HS-5 (cell line): ENCODE measurements around the gene STK32A.
A peak's percentile ranks its signal among the peaks of the same experiment; 100 is the strongest.
"Not testable (repeated sequence)": the region's sequence is repeated elsewhere in the genome, so short reads cannot be mapped to it uniquely, and the experiment has no call there.

Experiments used
- DNase-seq: peaks from one replicate; pipeline ENCODE4 v3.0.0-alpha.2; 2012; ENCODE audit warnings: low read depth

STK32A gene

DNA sequence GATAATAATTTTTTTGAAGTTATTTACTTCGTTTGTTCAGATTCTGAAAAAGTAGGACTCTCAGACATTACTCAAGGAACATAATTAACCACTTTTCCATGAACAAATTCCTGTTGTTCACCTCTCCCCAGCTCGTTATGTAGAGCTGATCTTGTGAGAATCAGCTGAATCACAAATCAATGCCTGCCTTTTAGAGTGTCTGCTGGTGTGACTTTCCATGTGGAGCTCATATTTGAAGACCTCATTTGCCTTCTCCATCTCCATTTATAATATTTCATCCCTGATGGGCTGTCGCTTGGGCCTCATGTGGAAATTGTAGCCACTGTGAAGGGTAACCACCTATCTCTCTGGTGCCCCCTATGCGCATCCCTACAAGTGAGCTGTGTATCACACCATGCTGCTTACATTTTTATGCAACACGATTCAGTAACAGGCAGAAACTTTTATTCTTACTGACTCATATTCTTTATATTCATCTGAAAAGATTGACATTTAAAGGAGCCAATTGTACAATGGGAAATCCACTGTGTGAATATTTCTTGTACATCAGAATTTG is 111.3 kb downstream of the STK32A start:
- DNase-seq, result no peak

DNA sequence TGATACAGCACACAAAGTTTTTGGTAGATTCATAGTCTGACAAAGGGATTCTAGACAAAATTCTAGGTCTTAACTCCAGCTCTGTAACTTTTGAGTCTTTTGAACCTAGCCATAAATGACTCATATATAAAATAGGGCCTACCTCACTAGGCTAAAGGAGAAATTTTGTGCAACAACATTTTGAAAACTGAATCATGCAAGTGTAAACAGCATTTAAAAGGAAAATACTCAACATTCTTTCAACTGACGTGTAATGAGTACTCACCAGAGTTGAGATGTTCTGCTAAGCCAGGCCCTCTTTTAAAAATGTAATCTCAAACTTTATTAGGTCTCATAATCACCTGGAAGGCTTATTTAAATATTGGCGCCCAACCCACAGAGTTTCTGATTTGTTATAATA is 113.2 kb downstream of the STK32A start:
- peak; percentile 20 for DNase-seq

GRCh38 chr5:147348451-147348850 is 113.6 kb downstream of the STK32A start:
- no peak for DNase-seq

DNA sequence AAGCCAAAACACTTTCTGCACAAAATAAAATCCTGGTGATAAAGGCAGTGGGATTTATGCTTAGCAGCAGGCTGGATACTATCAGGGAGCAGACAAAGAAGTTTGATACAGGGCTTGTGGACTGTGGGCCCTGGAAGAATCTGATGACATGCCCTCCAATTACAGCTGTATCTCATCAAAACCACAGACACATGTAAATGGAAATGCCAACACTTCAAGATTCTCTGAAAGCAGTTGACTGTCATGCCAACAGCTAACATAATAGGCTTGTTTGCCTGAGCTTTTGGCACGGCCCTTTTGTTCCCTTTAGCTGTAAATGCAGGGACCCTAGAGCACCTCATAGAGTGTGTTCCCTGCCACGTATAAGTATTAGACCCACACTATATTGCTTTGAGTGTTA is 114.4 kb downstream of the STK32A start:
- no peak for DNase-seq

DNA sequence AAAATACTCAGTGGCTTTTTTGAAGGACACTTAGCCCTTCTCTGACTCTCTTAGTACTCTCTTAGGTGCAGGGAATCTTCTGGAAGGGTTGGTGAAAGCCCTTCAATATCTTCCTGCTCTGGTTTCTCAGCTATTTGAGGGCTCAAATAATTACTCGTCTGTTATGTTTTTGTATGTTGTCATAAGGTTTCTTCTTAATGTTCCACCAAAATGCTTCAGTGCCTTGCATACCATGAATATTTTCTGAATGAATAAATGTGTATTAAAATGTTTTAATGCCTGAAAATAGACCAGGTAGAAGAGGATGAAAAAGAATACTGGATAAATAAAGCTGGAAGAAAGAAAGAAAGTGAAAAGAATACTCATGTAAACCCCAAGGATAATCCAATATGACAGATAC is 124.3 kb downstream of the STK32A start:
- DNase-seq, result no peak

- DNase-seq, result no peak
These were observed 124.8 kb downstream of the STK32A start for GRCh38 chr5:147359581-147359980.

DNA sequence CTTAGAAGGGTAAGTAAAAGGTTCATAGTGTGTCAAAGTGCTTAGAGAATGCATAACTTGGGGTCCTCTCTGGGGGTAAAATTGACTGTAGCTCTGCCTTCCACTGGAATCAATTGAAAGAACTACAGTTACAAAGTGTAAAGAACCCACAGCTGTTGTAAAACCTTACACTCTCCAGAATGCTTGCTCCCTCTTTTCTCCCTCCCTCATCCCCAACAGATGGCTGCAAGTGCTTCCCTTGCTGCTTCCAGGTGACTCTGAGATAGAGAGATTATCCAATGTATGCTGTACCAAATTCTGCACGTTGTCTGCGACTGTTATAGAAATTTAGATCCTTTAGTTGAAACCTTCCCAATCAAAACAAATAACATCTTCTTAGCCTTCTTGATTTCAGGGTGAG is 126.0 kb downstream of the STK32A start:
- DNase-seq, result no peak

DNA sequence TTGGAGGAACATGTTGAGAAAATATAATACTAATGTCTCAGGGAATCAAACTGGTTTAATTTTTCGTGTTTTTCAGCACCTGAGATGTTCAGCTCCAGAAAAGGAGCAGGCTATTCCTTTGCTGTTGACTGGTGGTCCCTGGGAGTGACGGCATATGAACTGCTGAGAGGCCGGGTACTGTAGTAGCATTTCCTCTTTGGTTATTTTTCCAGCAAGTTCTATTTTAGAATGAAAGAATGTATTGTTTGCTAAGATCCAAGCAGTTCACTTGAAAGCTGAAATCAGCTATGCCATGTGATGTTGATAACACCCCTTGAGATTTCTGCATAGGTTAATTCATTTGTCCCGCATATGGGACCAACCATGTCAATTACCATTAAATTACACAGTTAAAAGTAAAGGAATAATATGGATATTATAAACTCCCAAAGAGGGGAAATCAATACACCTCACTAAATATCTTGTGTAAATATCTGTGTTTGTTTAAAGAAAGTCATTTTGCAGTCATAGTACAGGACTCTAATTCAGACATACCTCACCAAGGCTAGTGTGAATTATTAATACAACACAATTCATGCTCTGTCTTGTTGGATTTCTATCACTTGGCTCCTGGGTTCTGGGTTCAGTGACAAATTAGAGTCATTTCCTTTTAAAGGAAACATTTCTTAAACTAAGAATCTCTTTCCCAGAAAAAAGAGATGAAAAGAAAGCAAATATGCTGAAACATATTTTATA is 126.8 kb downstream of the STK32A start:
- no peak for DNase-seq

- not testable (repeated sequence) for DNase-seq
These were observed 132.6 kb downstream of the STK32A start for GRCh38 chr5:147367381-147367780.

DNA sequence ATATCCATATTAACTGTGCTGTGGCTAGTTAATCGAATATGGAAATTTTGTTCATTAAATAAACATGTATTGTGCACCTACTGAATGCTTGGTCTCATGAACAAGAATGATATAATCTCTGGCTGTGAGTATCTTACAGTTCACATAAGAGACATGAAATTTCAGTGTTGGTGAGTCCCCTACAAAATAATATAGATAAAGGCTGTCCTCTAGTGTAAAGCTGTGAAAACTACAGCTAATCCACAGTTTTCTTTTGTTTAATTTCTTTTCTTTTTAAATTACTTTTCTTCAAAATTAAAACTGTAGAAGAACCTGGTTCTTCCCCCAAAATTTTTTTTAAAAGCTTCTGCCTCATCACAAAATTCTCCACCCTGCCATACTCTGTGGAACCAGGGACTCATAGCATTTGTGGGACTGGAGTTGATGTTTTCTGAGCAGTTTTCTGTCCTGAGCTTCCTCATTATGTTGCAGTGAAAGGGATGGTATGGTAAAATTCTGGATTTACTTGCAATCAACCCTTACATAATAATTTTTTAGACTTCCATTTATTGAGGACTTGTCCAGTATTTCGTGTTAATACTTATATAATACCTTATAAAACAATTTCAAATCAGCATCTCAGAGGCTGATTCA is 135.0 kb downstream of the STK32A start:
- no peak for DNase-seq

- DNase-seq, result no peak
These were observed 136.5 kb downstream of the STK32A start for GRCh38 chr5:147371290-147371689.

DNA sequence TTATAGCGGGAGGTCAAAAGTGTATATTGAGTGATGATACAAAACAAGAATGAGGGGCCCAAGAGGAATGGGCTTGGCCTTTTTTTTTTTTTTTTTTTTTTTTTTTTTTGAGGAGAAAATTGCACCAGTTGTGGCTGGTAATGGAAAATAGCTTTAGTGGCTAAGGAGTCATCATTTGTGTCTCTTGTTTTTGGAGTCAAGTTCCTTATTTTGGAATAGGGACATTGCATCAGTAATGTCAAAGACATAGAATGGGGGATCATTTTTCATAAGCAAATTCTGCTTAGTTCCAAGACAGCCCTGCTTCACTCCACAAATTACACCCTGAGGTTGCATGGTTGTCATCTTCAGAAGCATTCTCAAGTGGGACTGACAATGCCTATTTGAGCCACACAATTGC is 137.4 kb downstream of the STK32A start:
- no peak for DNase-seq

DNA sequence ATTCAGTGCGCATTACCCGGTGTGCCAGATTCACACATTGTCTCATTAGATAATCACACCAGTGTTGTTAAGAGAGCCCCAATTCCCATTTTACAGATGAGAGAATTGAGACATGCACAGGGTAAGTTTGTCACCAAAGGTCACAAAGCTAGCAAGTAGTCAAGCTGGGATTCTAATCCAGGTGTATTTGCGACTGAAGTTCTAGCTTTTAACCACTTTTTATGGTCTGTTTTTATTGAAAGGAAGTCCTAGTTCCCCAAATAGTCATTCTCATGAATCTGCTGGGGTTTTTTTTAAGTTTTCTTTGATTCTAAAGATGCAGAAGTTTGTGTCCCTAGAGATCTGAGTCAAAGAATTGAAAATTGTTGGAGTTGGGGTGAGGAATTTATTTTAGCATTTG is 138.5 kb downstream of the STK32A start:
- no peak for DNase-seq

DNA sequence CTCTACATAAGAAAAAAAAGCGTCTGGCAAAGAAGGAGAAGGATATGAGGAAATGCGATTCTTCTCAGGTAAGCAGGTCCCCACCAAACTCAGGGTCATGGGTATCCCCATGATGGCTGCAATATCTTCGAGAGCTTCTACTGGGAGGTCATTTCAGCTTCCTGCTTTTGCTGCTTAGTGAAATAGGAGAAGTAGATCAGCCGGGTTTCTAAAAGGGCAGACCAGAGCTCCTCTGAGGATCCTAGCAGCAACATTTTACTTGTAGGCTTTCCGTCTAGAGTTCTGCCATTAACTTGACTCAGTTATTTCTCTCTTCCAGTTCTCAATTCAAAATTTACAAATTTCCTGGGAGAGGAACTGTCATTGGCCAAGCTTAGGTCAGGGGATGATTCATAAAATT is 140.3 kb downstream of the STK32A start:
- DNase-seq, result no peak

DNA sequence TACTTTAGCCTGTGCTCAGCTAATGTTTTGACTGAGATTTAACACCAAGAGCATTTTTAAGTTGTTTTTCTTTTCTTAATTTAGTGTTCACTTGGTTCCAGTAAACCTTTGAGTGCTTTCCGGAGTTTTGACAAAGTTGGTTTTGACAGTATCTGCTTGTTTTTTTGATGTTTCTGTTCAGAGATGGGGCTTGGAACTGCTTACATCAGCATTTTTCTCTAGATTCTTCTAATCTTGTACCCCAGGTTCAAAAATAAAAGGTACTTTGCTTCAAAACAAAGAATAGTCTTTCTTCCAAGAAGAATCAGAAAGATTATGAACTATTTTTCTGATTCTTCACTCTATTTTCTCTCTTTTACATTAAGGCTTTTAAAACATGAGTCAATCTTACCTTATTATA is 142.9 kb downstream of the STK32A start:
- no peak for DNase-seq

GRCh38 chr5:147381555-147381954 is 146.7 kb downstream of the STK32A start:
- no peak for DNase-seq

DNA sequence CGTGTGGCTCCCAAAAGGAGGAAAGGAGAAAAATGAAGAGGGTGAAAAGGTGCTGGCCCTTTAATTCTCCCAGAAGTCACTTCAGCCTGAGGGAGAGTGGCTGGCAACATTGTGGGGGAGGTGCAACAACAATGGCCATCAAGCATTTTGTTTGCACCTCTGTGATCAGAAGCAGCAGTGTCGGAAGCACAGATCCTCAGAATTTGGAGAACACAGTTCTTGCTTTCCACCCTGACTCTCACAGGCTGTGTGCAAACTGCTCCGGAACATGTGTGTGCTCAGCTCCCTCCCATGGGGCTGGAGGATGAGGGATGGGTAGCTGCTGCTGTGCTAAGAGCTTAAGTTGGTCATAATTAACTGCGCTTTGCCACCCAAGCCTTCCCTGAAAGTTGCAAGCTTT is 147.9 kb downstream of the STK32A start:
- DNase-seq, result no peak

GRCh38 chr5:147384346-147385193 is 149.7 kb downstream of the STK32A start:
- DNase-seq, result no peak

DNA sequence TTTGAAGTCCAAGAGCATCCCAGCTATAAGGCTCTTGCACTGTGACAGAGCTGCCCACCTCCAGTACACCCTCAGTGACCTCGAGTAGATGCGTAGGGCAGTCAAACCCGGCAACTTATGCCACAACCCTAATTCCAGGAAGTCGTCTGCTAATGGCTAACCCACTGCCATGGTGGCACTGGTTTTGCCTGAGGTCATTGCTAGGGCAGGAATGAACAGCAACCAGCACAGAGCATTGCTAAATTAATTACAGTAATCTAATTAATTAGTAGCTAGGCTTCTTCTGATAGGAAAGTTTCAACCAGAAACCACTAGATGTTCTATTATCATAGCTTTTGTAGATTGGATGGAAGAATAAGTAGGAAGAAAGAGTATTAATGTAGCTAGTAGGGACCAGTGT is 152.3 kb downstream of the STK32A start:
- DNase-seq, result no peak

DNA sequence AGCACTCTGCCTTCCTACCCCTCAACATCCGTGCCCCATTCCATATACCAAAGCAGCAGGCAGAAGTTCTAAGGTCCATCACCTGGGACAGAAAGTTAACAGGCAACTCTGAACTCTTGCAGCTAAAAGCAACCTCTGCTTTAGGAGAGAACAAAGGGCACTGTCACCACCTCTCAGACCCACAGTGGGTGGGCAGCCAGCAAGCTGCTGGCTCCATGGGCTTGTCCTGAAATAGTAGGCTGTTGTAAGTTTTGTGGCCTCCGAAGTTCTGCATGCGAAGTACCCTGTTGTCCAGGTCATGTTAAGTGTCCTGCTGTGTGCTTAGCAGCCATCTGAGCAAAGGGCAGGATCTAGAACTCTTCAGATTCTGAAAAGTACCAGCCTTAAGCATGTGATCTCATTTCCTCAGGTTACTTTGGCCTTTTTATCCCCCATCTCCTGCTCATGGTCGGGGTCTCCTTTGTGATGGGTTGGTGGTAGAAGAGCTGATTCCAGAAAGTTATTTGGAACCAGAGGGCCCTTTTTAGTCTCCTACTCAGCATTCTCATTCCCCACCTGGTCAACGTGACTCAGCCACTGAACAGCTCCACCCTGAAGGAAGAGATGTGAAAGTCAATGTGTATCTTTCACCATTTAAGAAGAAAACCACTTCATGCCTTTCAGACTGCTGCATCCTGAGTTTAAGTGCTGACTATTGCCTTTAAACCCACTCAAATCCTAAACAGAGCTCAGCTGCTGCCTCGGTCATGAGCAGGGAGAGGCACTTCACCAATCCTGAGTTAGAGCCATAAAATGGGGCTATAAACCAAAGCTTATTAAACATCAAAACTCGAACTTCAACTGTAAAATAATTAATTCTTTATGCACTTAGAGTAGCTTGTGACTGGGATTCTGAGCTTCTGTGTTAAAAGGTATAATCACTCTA is 153.6 kb downstream of the STK32A start:
- no peak for DNase-seq

- DNase-seq, result no peak
These were observed 155.9 kb downstream of the STK32A start for GRCh38 chr5:147390654-147391225.
